LNCAP (cell line): ENCODE data around the gene CACNA1A.

Experiments used
- CTCF ChIP-seq: fragments of 450-650 bp; IDR thresholded peaks from 2 replicates; pipeline ENCODE4 v1.5.1; 2017; ENCODE audit warnings: mild to moderate bottlenecking

The CACNA1A gene

GRCh38 chr19:13210339-13210775 is 295.9 kb downstream of the CACNA1A start:
- TF ChIP-seq CTCF, result no peak

GRCh38 chr19:13209484-13210338 is 296.6 kb downstream of the CACNA1A start:
- no peak for TF ChIP-seq CTCF

DNA sequence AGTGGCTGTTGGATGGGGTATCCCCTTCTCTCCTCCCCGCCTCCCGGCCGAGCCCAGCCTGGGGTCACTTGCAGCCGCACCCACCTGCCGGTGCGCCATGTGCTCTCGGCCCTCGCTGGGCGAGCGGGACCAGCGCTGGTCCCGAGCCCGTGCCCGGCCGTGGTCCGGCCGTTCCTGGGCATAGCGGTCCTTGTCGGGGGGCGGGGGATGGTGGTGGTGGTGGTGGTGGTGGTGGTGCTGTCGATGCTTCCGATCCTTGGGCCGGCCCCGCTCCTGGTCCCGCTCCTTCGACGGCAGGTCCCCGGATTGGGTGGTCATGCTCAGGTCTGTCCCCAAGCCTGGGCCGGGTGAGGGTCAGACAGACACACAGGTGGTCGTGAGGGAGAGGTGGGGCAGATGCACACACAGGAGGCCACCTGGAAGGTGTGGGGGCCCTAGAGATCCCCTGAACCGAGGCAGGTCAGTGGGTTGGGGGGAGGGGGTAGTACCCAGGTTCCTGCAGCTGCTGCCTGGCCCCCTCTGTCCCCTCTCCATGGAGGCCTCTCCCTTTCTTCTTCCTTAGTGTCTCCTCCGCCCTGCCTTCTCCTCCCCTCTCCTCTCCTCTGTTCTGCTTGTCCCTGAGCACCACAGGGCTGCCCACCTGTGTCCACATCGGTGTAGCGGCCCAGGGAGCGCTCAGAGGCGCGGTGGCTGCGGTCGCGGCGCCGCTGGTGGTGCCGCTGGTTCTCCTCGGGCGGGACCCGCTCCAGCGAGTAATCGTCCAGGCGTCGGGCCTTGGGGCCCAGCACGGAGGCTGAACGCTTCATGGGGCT is 297.4 kb downstream of the CACNA1A start:
- no peak for TF ChIP-seq CTCF

GRCh38 chr19:13207846-13208671 is 298.2 kb downstream of the CACNA1A start:
- no peak for TF ChIP-seq CTCF

- TF ChIP-seq CTCF, result no peak
These were observed 298.9 kb downstream of the CACNA1A start for GRCh38 chr19:13207237-13207845.

DNA sequence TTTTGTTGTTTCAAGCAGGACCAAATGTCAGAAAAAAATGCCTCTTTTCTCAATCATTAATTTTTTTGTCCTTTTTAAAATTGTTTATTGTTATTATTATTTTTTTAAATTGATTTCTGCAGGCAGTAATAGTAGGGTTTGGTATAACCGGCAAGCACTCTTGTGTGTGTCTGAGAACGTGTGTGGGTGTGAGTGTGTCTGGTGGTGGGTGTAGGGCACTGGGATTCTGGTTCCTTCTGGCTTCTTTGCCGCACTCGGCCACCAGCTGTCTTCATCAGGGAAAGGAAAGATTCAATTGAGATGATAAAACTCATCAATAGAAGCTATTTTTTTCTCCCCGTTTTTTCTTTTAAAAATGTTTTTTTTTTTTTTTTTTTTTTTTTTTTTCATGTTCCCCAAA is 299.7 kb downstream of the CACNA1A start:
- no peak for TF ChIP-seq CTCF

DNA sequence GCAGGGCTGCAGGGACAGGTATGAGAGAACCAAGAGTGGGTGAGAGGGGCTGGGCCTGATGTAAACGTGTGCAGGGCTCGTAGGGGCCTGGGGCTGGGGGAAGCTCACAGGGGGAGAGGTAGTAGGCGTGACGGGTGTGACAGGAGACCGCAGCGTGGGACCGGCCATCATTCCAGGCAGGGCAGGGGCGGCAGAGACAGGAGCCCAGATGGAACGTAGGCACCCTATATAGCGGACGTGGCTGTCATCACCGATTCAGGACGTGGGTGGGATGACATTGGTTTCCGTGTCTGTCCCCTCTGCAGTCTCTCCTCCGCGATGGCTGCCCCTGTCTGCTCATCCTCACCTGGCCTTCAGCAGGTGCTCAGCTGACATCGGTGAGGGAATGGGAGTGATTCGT is 307.6 kb downstream of the CACNA1A start:
- no peak for TF ChIP-seq CTCF
